A673 (cell line): ENCODE results near the gene FGF11. TPM values are rescaled to one million over a fixed set of nuclear protein-coding genes. Genes with fewer than 3 reads are reported as not detected.

Experiments used
- BruUV-seq: library from RNA; stranded (reverse); fragments of 400-500 nt; replicated peaks from 2 replicates; lab custom pipeline; 2021; lab: Mats Ljungman, UMichigan
- CTCF ChIA-PET: fragments of 300-600 bp; sonication (Branson Sonifier 250); formaldehyde crosslinking; loops from one replicate; lab custom pipeline; 2022; ENCODE audit warnings: antibody characterized with exemption; lab: Charles Lee
- POLR2A ChIA-PET: fragments of 300-600 bp; sonication (Branson Sonifier 250); formaldehyde crosslinking; loops from one replicate; lab custom pipeline; 2022; ENCODE audit warnings: antibody characterized with exemption; ENCODE audit not compliant: low non-redundant PET; lab: Charles Lee
- DNase-seq: peaks from one replicate; pipeline ENCODE4 v3.0.0-alpha.2; 2015; ENCODE audit warnings: low spot score
- H3K27ac ChIP-seq: fragments of 200-600 bp; sonication (generic); 2 replicates; pipeline ENCODE4 v1.5.1; 2016; ENCODE audit warnings: mixed run types, low read depth, mild to moderate bottlenecking, mixed read lengths, antibody characterized with exemption, low read length; ENCODE audit not compliant: poor library complexity, severe bottlenecking
- H3K27me3 ChIP-seq: fragments of 200-600 bp; sonication (generic); replicated peaks from 2 replicates; pipeline ENCODE4 v1.6.1; 2017; ENCODE audit warnings: mixed run types, low read depth, mild to moderate bottlenecking, mixed read lengths, antibody characterized with exemption, low read length; ENCODE audit not compliant: insufficient read depth, poor library complexity
- H3K36me3 ChIP-seq: fragments of 200-600 bp; sonication (generic); 2 replicates; pipeline ENCODE4 v1.6.1; 2016; ENCODE audit warnings: mixed run types, mild to moderate bottlenecking, mixed read lengths, antibody characterized with exemption, low read length; ENCODE audit not compliant: insufficient read depth, poor library complexity, severe bottlenecking
- H3K4me1 ChIP-seq: fragments of 200-600 bp; sonication (generic); 2 replicates; pipeline ENCODE4 v1.6.1; 2017; ENCODE audit warnings: mixed run types, mild to moderate bottlenecking, mixed read lengths, antibody characterized with exemption, low read length; ENCODE audit not compliant: insufficient read depth, poor library complexity, severe bottlenecking
- H3K4me3 ChIP-seq: fragments of 200-600 bp; sonication (generic); 2 replicates; pipeline ENCODE4 v1.5.1; 2016; ENCODE audit warnings: low read depth, mixed run types, mild to moderate bottlenecking, mixed read lengths, low read length; ENCODE audit not compliant: poor library complexity, severe bottlenecking
- H3K9me3 ChIP-seq: fragments of 200-600 bp; sonication (generic); 2 replicates; pipeline ENCODE4 v1.6.1; 2016; ENCODE audit warnings: mixed run types, low read depth, mild to moderate bottlenecking, mixed read lengths, antibody characterized with exemption, low read length; ENCODE audit not compliant: poor library complexity, severe bottlenecking
- CTCF ChIP-seq: fragments of 300-800, 200-600 bp; sonication (generic); conservative IDR thresholded peaks from 2 replicates; pipeline ENCODE4 v1.5.1; 2017; ENCODE audit warnings: low read depth, mild to moderate bottlenecking, antibody characterized with exemption, low read length, moderate library complexity, mixed read lengths
- EZH2 ChIP-seq: fragments of 200-600 bp; sonication (generic); IDR thresholded peaks from 2 replicates; pipeline ENCODE4 v1.6.1; 2017; ENCODE audit warnings: borderline replicate concordance, low read depth, mild to moderate bottlenecking, mixed read lengths, antibody characterized with exemption, low read length; ENCODE audit not compliant: poor library complexity, severe bottlenecking
- intact Hi-C: fragments of 100-400 bp; cut with micrococcal nuclease; formaldehyde crosslinking; loops from one replicate; pipeline ENCODE4 v1.10.0; 2022; ENCODE audit not compliant: unreplicated experiment
- total RNA-seq: library from RNA; stranded (reverse); gene quantifications from 2 replicates; pipeline ENCODE4 v1.2.3, GENCODE V29; 2021

The FGF11 gene
- total RNA-seq, 1 experiment from 2014 or later = 18.2 TPM

DNA sequence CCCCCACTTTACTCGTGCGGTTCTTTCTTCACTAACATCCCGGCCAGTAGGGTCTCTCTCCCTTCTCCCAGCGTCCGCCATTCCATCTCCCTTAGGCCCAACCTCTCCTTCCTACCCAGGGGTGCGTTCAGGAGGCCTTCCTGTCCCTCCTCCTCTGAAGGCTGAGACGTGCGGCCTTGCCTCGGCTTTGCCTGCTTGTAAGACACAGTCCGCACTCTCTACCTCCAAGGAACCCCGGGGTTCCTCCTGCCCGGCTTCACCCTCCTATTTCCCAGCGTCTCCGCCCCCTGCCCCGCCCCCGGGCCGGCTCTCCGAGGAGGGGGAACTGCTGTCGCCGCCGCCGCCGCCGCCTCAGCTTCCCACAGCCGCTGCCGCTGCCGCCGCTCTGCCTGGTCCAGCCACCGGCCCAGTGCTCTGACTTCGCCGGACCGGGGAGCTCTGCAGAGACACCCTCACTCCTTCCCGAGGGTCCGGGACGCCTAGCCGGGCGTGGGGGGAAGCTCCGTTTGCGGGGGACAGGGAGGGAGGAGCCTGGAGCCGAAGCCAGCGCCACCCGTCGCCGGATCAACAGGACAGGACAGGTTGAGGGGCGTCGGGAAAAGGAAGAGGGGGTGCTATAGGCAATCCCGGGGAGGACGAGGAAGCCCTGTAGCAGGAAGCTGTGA is 1.2 kb upstream of the FGF11 start:
- peaks cover 42% of the 10 kb centered on the region for H3K4me1 ChIP-seq
- CTCF ChIA-PET = no interaction called here
- no peaks in the 10 kb centered on the region for H3K36me3 ChIP-seq
- BruUV-seq = no TSS peak
- no peaks in the 10 kb centered on the region for H3K9me3 ChIP-seq
- TF ChIP-seq CTCF (no peak), EZH2 (no peak)
- no peaks in the 10 kb centered on the region for H3K27me3 ChIP-seq
- intact Hi-C loops = loop anchor here (2.0 to 5.0 kb wide), 3 partner anchors 81 to 249 kb away; partner anchors contain the start of genes SENP3, TMEM95, TP53 and WRAP53
- peak overlapping the region; percentile 41 for H3K27ac ChIP-seq
- DNase-seq = peak; percentile 90
- peak overlapping the region; percentile 90 for H3K4me3 ChIP-seq
- POLR2A ChIA-PET = interaction anchor here (0.7 kb wide), 1 partner anchor 26 kb away, joined by 5 read pairs; no protein-coding TSS in a partner anchor

- DNase-seq = no peak
- peak overlapping the region; percentile 90 for H3K4me3 ChIP-seq
- H3K4me1 ChIP-seq = peaks cover 42% of the 10 kb centered on the region
- peak overlapping the region; percentile 41 for H3K27ac ChIP-seq
- ChIA-PET CTCF (no interaction called here), POLR2A (interaction anchor here (0.7 kb wide), 1 partner anchor 26 kb away, joined by 5 read pairs; no protein-coding TSS in a partner anchor)
- TF ChIP-seq EZH2 (no peak), CTCF (no peak)
- no peaks in the 10 kb centered on the region for H3K36me3 ChIP-seq
- BruUV-seq = no TSS peak
- intact Hi-C loops = loop anchor here (5.0 kb wide), 2 partner anchors 82 to 248 kb away; partner anchors contain the start of genes TMEM95, TP53 and WRAP53
- H3K27me3 ChIP-seq = no peaks in the 10 kb centered on the region
- no peaks in the 10 kb centered on the region for H3K9me3 ChIP-seq
These were observed 454 bp upstream of the FGF11 start for GRCh38 chr17:7438656-7439460.

GRCh38 chr17:7440113-7440833 is 961 bp downstream of the FGF11 start:
- ChIA-PET CTCF (interaction anchor here (0.7 to 1.9 kb wide), 2 partner anchors 120 kb away, joined by 3 to 7 read pairs; no protein-coding TSS in a partner anchor), POLR2A (interaction anchor here (0.6 kb wide), 2 partner anchors 14 to 246 kb away, joined by 3 to 13 read pairs; no protein-coding TSS in a partner anchor)
- no peaks in the 10 kb centered on the region for H3K36me3 ChIP-seq
- TF ChIP-seq CTCF (no peak), EZH2 (no peak)
- no peaks in the 10 kb centered on the region for H3K9me3 ChIP-seq
- H3K4me3 ChIP-seq = peak overlapping the region; percentile 90
- peaks cover 55% of the 10 kb centered on the region for H3K4me1 ChIP-seq
- intact Hi-C loops = loop anchor here (1.0 kb wide), 1 partner anchor 44 kb away; the partner anchor contains the start of gene POLR2A
- H3K27me3 ChIP-seq = no peaks in the 10 kb centered on the region
- peak overlapping the region; percentile 97 for H3K27ac ChIP-seq
- DNase-seq = peak; percentile 84
- BruUV-seq = TSS peak; percentile 53
